Measurements from ENCODE around the gene AGAP1.

Gene AGAP1

GRCh38 chr2:235651643-235652042 is 157.8 kb downstream of the AGAP1 start:
- TF ChIP-seq CTCF (IDR thresholded peaks at IDR 0.05), result no peak

- TF ChIP-seq CTCF (IDR thresholded peaks at IDR 0.05), result no peak
Measured at GRCh38 chr2:235654103-235654813, 160.4 kb downstream of the AGAP1 start.

- TF ChIP-seq CTCF (IDR thresholded peaks at IDR 0.05), result no peak
Measured at GRCh38 chr2:235658351-235659174, 164.7 kb downstream of the AGAP1 start.

- TF ChIP-seq CTCF (IDR thresholded peaks at IDR 0.05), result no peak
Measured at GRCh38 chr2:235659767-235660322, 166.0 kb downstream of the AGAP1 start.

- no peak for TF ChIP-seq CTCF (IDR thresholded peaks at IDR 0.05)
Measured at GRCh38 chr2:235660484-235661082, 166.7 kb downstream of the AGAP1 start.

- TF ChIP-seq CTCF (IDR thresholded peaks at IDR 0.05), result no peak
Measured at GRCh38 chr2:235661167-235661937, 167.5 kb downstream of the AGAP1 start.

- TF ChIP-seq CTCF (IDR thresholded peaks at IDR 0.05), result no peak
Measured at GRCh38 chr2:235661952-235662351, 168.1 kb downstream of the AGAP1 start.

All from LNCAP (cell line).